Measurements from ENCODE around the gene CATSPERE.

CATSPERE gene

GRCh38 chr1:244424649-244425334, 36.3 kb upstream of the CATSPERE start:
- Histone ChIP-seq H3K79me2 (ENCODE audit: low read length) (peaks cover 14% of the 10 kb centered on the region; the same call in 1 of the 2 replicates), H3K9me3 (replicated peaks; ENCODE audit: insufficient read depth, low read length) (no peaks in the 10 kb centered on the region), H3F3A (ENCODE audit: insufficient read depth, low read length) (no peaks in the 10 kb centered on the region), H3K4me3 (ENCODE audit: low read length) (no peak overlapping the region), H3K4me1 (ENCODE audit: low read length) (peaks cover 8% of the 10 kb centered on the region), H3K27me3 (replicated peaks; ENCODE audit: insufficient read depth, low read length) (no peaks in the 10 kb centered on the region), H3K4me2 (ENCODE audit: low read depth, low read length) (no peak overlapping the region), H3K9me2 (replicated peaks; ENCODE audit: insufficient read depth, low read length) (no peaks in the 10 kb centered on the region), H3K9ac (ENCODE audit: low read length) (no peak overlapping the region), H3K27ac (ENCODE audit: low read length) (no peak overlapping the region), H3K36me3 (replicated peaks; ENCODE audit: insufficient read depth, low read length) (peaks cover 18% of the 10 kb centered on the region), H4K20me1 (ENCODE audit: insufficient read depth, low read length) (no peaks in the 10 kb centered on the region), H2AFZ (ENCODE audit: low read length) (no peak overlapping the region)
- TF ChIP-seq EZH2 (optimal IDR thresholded peaks at IDR 0.05; ENCODE audit: low read depth, low read length) = no peak
- no peak for DNase-seq

GRCh38 chr1:244427647-244428046, 33.4 kb upstream of the CATSPERE start:
- Histone ChIP-seq H3F3A (ENCODE audit: insufficient read depth, low read length) (no peaks in the 10 kb centered on the region), H3K9me3 (replicated peaks; ENCODE audit: insufficient read depth, low read length) (no peaks in the 10 kb centered on the region), H3K27me3 (replicated peaks; ENCODE audit: insufficient read depth, low read length) (no peaks in the 10 kb centered on the region), H3K36me3 (replicated peaks; ENCODE audit: insufficient read depth, low read length) (peaks cover 22% of the 10 kb centered on the region), H3K4me2 (ENCODE audit: low read depth, low read length) (no peak overlapping the region), H3K4me3 (ENCODE audit: low read length) (no peak overlapping the region), H3K79me2 (ENCODE audit: low read length) (peaks cover 11% of the 10 kb centered on the region; the same call in 1 of the 2 replicates), H3K9me2 (replicated peaks; ENCODE audit: insufficient read depth, low read length) (no peaks in the 10 kb centered on the region), H4K20me1 (ENCODE audit: insufficient read depth, low read length) (no peaks in the 10 kb centered on the region), H3K4me1 (ENCODE audit: low read length) (peaks cover 8% of the 10 kb centered on the region), H3K27ac (ENCODE audit: low read length) (no peak overlapping the region), H2AFZ (ENCODE audit: low read length) (no peak overlapping the region), H3K9ac (ENCODE audit: low read length) (no peak overlapping the region)
- TF ChIP-seq EZH2phosphoT487 (IDR thresholded peaks at IDR 0.05; ENCODE audit: low read length) (no peak), EZH2 (optimal IDR thresholded peaks at IDR 0.05; ENCODE audit: low read depth, low read length) (no peak), CTCF (IDR thresholded peaks at IDR 0.05; ENCODE audit: low read length) (no peak)
- DNase-seq = no peak

DNA sequence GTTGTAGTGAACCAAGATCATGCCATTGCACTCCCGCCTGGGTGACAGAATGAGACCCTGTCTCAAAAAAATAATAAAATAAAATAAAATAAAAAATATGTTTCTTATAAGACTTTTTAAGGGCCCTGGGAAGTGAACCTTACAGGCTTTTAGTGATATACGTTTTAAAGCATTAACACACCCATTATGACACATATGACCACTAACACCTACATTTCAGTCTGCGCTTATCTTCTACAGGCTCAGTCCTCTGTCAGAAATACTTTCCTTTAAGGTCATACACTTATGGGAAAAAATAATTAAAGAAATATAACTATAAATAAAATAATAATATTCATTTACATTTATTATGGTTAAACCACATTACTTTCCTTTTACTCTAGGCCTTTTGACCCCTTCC, 31.3 kb upstream of the CATSPERE start:
- peaks cover 10% of the 10 kb centered on the region; the same call in 1 of the 2 replicates for H3K36me3 ChIP-seq (replicated peaks; ENCODE audit: insufficient read depth, low read length)
- TF ChIP-seq EZH2phosphoT487 (IDR thresholded peaks at IDR 0.05; ENCODE audit: low read length) (no peak), EZH2 (optimal IDR thresholded peaks at IDR 0.05; ENCODE audit: low read depth, low read length) (no peak), CTCF (IDR thresholded peaks at IDR 0.05; ENCODE audit: low read length) (no peak)

DNA sequence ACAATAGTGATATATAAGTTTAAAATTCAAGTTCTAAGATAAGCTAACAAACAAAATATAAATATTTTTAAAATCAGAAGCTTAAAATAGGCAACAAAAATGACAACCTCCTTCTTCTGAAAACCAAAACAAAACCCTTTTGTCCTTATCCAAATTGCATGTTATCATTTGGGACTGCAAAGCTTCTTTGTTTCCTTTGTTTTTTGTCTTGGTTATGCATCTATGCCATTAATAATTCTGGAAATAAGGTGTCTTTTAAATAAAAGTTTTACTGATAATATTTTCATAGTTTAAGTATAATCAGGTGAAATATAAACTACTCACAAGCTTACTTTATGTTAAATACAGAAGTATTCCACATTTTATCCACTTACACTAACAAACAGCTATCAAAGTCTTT, 29.9 kb upstream of the CATSPERE start:
- peaks cover 21% of the 10 kb centered on the region for H3K79me2 ChIP-seq (ENCODE audit: low read length)
- H3K9me3 ChIP-seq (replicated peaks; ENCODE audit: insufficient read depth, low read length) = no peaks in the 10 kb centered on the region
- no peak overlapping the region for H2AFZ ChIP-seq (ENCODE audit: low read length)
- TF ChIP-seq EZH2phosphoT487 (IDR thresholded peaks at IDR 0.05; ENCODE audit: low read length) = no peak
- no peak for TF ChIP-seq EZH2 (optimal IDR thresholded peaks at IDR 0.05; ENCODE audit: low read depth, low read length)
- no peak for TF ChIP-seq CTCF (IDR thresholded peaks at IDR 0.05; ENCODE audit: low read length)
- no peak for DNase-seq
- no peak overlapping the region for H3K4me3 ChIP-seq (ENCODE audit: low read length)
- H4K20me1 ChIP-seq (ENCODE audit: insufficient read depth, low read length) = no peaks in the 10 kb centered on the region
- H3K36me3 ChIP-seq (replicated peaks; ENCODE audit: insufficient read depth, low read length) = peaks cover 13% of the 10 kb centered on the region; the same call in 1 of the 2 replicates
- no peaks in the 10 kb centered on the region for H3K9me2 ChIP-seq (replicated peaks; ENCODE audit: insufficient read depth, low read length)
- no peak overlapping the region for H3K27ac ChIP-seq (ENCODE audit: low read length)
- no peaks in the 10 kb centered on the region for H3K27me3 ChIP-seq (replicated peaks; ENCODE audit: insufficient read depth, low read length)
- H3K9ac ChIP-seq (ENCODE audit: low read length) = no peak overlapping the region
- H3K4me1 ChIP-seq (ENCODE audit: low read length) = peaks cover 8% of the 10 kb centered on the region
- no peak overlapping the region for H3K4me2 ChIP-seq (ENCODE audit: low read depth, low read length)
- no peaks in the 10 kb centered on the region for H3F3A ChIP-seq (ENCODE audit: insufficient read depth, low read length)

More for the DNA sequence above, 31.3 kb upstream of the CATSPERE start:
- Histone ChIP-seq H3K79me2 (ENCODE audit: low read length) (peaks cover 16% of the 10 kb centered on the region; the same call in 1 of the 2 replicates), H2AFZ (ENCODE audit: low read length) (no peak overlapping the region), H3K4me3 (ENCODE audit: low read length) (no peak overlapping the region), H4K20me1 (ENCODE audit: insufficient read depth, low read length) (no peaks in the 10 kb centered on the region), H3K27ac (ENCODE audit: low read length) (no peak overlapping the region), H3K27me3 (replicated peaks; ENCODE audit: insufficient read depth, low read length) (no peaks in the 10 kb centered on the region), H3K4me1 (ENCODE audit: low read length) (peaks cover 8% of the 10 kb centered on the region), H3K9ac (ENCODE audit: low read length) (no peak overlapping the region), H3K9me2 (replicated peaks; ENCODE audit: insufficient read depth, low read length) (no peaks in the 10 kb centered on the region), H3F3A (ENCODE audit: insufficient read depth, low read length) (no peaks in the 10 kb centered on the region), H3K4me2 (ENCODE audit: low read depth, low read length) (no peak overlapping the region), H3K9me3 (replicated peaks; ENCODE audit: insufficient read depth, low read length) (no peaks in the 10 kb centered on the region)
- no peak for DNase-seq

Data from MM.1S (cell line).